ENCODE results near the gene KYNU.

The KYNU gene

GRCh38 chr2:143056550-143056949, 179.1 kb downstream of the KYNU start:
- H3K79me2 ChIP-seq (ENCODE audit: insufficient read depth, low read depth) = no peaks in the 10 kb centered on the region
- H3K9ac ChIP-seq = no peak overlapping the region
- H3K27me3 ChIP-seq (ENCODE audit: insufficient read depth, low read depth) = no peaks in the 10 kb centered on the region
- no peak overlapping the region for H3K27ac ChIP-seq
- no peak overlapping the region for H2AFZ ChIP-seq (ENCODE audit: low read depth)
- H3K36me3 ChIP-seq (ENCODE audit: insufficient read depth) = no peaks in the 10 kb centered on the region
- H3K4me2 ChIP-seq = no peak overlapping the region
- H3K4me1 ChIP-seq (ENCODE audit: low read depth, poor library complexity, severe bottlenecking) = no peaks in the 10 kb centered on the region
- H3K4me3 ChIP-seq (IDR thresholded peaks at IDR 0.05; ENCODE audit: insufficient read depth, low read depth, low read length) = no peak overlapping the region
- TF ChIP-seq CTCF (conservative IDR thresholded peaks at IDR 0.05; ENCODE audit: low read depth, low read length) = no peak
- no peaks in the 10 kb centered on the region for H4K20me1 ChIP-seq (ENCODE audit: insufficient read depth)

- H3K27ac ChIP-seq = no peak overlapping the region
- H3K9ac ChIP-seq = no peak overlapping the region
- H3K36me3 ChIP-seq (ENCODE audit: insufficient read depth) = no peaks in the 10 kb centered on the region
- no peaks in the 10 kb centered on the region for H3K79me2 ChIP-seq (ENCODE audit: insufficient read depth, low read depth)
- H3K4me1 ChIP-seq (ENCODE audit: low read depth, poor library complexity, severe bottlenecking) = no peaks in the 10 kb centered on the region
- no peak overlapping the region for H3K4me2 ChIP-seq
- no peaks in the 10 kb centered on the region for H4K20me1 ChIP-seq (ENCODE audit: insufficient read depth)
- H3K27me3 ChIP-seq (ENCODE audit: insufficient read depth, low read depth) = no peaks in the 10 kb centered on the region
- no peak for TF ChIP-seq CTCF (conservative IDR thresholded peaks at IDR 0.05; ENCODE audit: low read depth, low read length)
- H2AFZ ChIP-seq (ENCODE audit: low read depth) = no peak overlapping the region
- no peak overlapping the region for H3K4me3 ChIP-seq (IDR thresholded peaks at IDR 0.05; ENCODE audit: insufficient read depth, low read depth, low read length)
These were observed 181.4 kb downstream of the KYNU start for GRCh38 chr2:143058851-143059250.

GRCh38 chr2:143063612-143064200, 186.2 kb downstream of the KYNU start:
- Histone ChIP-seq H3K4me3 (IDR thresholded peaks at IDR 0.05; ENCODE audit: insufficient read depth, low read depth, low read length) (no peak overlapping the region), H3K79me2 (ENCODE audit: insufficient read depth, low read depth) (no peaks in the 10 kb centered on the region), H3K27me3 (ENCODE audit: insufficient read depth, low read depth) (no peaks in the 10 kb centered on the region), H3K4me2 (no peak overlapping the region), H3K27ac (no peak overlapping the region), H3K36me3 (ENCODE audit: insufficient read depth) (no peaks in the 10 kb centered on the region), H2AFZ (ENCODE audit: low read depth) (no peak overlapping the region), H3K9ac (no peak overlapping the region), H4K20me1 (ENCODE audit: insufficient read depth) (no peaks in the 10 kb centered on the region), H3K4me1 (ENCODE audit: low read depth, poor library complexity, severe bottlenecking) (no peaks in the 10 kb centered on the region)
- TF ChIP-seq CTCF (conservative IDR thresholded peaks at IDR 0.05; ENCODE audit: low read depth, low read length) = no peak

GRCh38 chr2:143068094-143068493, 190.6 kb downstream of the KYNU start:
- Histone ChIP-seq H3K4me3 (IDR thresholded peaks at IDR 0.05; ENCODE audit: insufficient read depth, low read depth, low read length) (no peak overlapping the region), H2AFZ (ENCODE audit: low read depth) (no peak overlapping the region), H3K36me3 (ENCODE audit: insufficient read depth) (no peaks in the 10 kb centered on the region), H3K9ac (no peak overlapping the region), H3K27me3 (ENCODE audit: insufficient read depth, low read depth) (no peaks in the 10 kb centered on the region), H4K20me1 (ENCODE audit: insufficient read depth) (no peaks in the 10 kb centered on the region), H3K4me2 (no peak overlapping the region), H3K4me1 (ENCODE audit: low read depth, poor library complexity, severe bottlenecking) (no peaks in the 10 kb centered on the region), H3K79me2 (ENCODE audit: insufficient read depth, low read depth) (no peaks in the 10 kb centered on the region), H3K27ac (no peak overlapping the region)
- TF ChIP-seq CTCF (conservative IDR thresholded peaks at IDR 0.05; ENCODE audit: low read depth, low read length) = no peak

Data from KMS-11 (cell line).